EL (cell line): ENCODE data around the gene SYCP2L.
"Not testable (repeated sequence)": the region's sequence is repeated elsewhere in the genome, so short reads cannot be mapped to it uniquely, and the experiment has no call there.

Source experiments
- DNase-seq: peaks from one replicate; pipeline ENCODE4 v3.0.0-alpha.2; 2016

SYCP2L gene

DNA sequence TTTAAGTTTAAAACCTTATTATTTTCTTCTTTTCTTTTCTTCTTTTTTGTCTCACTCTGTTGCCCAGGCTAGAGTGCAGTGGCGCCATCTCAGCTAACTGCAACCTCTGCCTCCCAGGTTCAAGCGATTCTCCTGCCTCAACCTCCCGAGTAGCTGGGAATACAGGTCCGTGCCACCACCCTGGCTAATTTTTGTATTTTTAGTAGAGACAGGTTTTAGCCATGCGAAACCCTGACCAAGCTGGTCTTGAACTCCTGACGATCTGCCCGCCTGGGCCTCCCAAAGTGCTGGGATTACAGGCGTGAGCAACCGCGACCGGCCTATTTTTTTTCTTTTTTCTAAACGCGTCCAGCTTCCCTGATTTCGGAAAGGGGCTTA is 4.6 kb upstream of the SYCP2L start:
- DNase-seq = not testable (repeated sequence)

- no peak for DNase-seq
Observed at GRCh38 chr6:10882657-10883171, 4.1 kb upstream of the SYCP2L start.

- no peak for DNase-seq
Observed at GRCh38 chr6:10883312-10884244, 3.3 kb upstream of the SYCP2L start.

DNA sequence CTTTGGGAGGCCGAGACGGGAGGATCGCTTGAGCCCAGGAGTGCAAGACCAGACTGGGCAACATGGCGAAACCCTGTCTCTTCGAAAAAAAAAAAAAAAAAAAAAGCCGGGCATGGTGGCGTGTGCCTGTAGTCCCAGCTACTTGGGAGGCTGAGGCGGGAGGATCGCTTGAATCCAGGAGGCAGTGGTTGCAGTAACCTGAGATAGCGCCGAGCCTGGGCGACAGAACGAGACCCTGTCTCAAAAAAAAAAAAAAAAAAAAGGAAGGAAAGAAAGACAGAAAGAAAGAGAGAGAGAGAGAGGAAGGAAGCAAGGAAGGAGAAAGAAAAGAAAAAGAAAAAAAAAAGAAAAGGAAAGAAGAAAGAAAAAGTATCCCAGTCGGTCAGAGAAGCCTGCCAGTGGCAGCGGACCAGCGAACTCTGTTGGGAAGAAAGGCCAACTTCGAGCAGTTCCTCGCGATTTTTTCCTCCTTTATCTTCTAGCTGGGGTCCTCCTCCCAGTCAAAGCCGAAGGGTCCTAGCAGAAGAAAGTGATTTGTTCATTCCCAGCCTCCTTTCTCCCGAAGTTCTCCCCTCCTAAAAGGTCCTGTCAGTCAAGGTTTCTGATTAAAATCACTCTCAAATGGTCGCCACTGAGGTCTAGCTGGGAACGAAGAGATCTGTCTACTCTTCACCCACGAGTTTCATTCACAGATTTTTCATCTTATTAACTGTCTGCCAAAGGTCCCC is 2.4 kb upstream of the SYCP2L start:
- DNase-seq = no peak

DNA sequence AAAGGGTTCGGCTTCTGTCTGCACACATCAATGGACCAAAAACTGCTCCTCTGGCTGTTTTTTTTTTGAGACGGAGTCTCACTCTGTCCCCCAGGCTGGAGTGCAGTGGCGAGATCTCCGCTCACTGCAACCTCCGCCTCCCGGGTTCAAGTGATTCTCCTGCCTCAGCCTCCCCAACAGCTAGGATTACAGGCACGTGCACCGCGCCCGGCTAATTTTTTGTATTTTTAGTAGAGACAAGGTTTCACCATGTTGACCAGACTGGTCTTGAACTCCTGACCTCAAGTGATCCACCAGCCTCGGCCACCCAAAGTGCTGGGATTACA is 524 bp upstream of the SYCP2L start:
- DNase-seq = not testable (repeated sequence)

DNA sequence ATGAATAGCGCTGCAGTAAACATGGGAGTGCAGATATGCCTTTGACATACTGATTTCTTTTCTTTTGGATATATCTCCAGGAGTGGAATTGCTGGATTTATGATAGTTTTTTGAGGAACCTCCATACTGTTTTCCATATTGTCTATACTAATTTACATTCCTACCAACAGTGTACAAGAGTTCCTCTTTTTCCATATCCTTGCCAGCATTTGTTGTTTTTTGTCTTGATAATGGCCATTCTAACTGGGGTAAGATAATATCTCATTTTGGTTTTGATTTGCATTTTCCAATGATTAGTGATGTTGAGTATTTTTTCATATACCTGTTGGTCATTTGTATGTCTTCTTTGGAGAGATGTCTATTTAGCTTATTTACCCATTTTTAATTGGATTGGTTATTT is 3.3 kb downstream of the SYCP2L start:
- no peak for DNase-seq

GRCh38 chr6:10891960-10892359 is 5.1 kb downstream of the SYCP2L start:
- DNase-seq = no peak

DNA sequence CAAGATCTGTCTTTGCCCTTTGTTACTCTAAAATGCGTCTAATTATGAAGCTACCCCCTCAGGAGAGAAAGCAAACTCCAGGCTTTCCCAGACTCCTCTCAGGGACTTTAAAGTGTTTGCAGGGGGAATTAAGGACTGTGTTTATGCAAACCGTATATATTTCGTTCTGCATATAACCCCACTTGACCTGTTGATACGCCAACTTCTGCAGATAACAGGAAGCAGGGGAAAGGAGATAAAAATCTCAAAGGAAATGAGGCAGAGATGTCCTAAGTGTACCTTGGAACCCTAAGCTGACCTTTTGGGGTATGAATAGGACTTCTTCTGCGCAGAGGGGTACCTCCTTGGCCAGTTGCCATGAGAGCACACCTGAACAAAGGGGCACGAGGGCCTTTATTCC is 8.1 kb downstream of the SYCP2L start:
- no peak for DNase-seq

DNA sequence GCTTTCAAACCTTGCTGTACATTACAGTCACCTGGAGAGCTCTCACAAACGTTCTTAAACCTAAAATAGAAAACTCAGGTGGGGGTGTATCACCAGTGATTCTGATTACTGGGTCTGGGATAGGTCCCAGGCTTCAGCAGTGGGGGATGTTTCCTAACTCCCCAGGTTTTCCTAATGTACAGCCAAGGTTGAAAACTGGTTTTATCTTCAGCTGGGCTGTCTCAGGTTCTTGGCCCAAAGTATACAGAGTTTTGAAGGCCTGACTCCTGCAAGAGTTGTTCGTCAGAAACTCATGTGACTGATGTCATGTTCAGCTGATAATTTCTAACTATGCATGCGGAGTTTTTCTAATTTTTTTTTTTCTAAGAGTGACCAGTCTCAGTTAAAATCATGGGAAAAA is 9.8 kb downstream of the SYCP2L start:
- DNase-seq = no peak

- DNase-seq = no peak
Observed at GRCh38 chr6:10901770-10902169, 14.9 kb downstream of the SYCP2L start.

- no peak for DNase-seq
Observed at GRCh38 chr6:10904015-10904414, 17.2 kb downstream of the SYCP2L start.

DNA sequence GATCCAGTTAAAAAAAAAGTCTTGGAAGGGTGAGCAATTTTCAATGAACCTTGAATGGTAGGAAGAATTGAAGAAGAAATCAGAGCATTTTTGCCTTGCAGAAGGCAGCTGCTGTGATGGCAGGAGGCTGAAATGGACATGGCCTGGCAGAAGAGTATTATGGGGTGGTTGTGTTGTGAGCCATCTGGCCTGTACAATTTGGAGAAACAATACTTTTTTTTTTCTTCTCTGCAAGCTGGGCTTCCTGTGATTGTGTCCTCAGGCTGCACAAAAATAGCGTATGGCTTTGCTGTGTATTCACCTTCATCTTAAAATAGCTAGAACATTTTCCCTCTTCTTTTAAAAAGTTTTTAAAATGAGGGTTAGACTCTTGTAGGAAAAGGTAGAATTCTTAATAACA is 21.4 kb downstream of the SYCP2L start:
- DNase-seq = no peak

GRCh38 chr6:10919520-10919919 is 32.7 kb downstream of the SYCP2L start:
- DNase-seq = not testable (repeated sequence)

- DNase-seq = no peak
Observed at GRCh38 chr6:10933126-10933525, 46.3 kb downstream of the SYCP2L start.

- no peak for DNase-seq
Observed at GRCh38 chr6:10939840-10940239, 53.0 kb downstream of the SYCP2L start.

- DNase-seq = no peak
Observed at GRCh38 chr6:10945845-10946244, 59.0 kb downstream of the SYCP2L start.

DNA sequence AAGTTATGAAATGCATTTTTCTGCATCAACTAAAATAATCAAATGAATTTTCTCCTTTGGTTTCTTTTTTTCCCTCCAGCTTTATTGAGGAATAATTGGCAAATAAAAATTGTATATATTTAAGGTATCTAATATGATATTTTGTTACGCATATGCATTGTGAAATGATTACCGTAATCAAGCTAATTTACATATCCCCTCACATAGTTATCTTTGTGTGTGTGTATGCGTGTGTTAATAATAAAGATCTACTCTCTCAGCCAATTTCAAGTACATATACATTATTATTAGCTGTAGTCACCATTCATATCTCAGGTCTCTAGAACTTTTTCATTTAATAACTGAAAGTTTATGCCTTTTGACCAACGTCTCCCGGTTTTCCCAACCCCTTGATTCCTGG is 61.1 kb downstream of the SYCP2L start:
- no peak for DNase-seq

- no peak for DNase-seq
Observed at GRCh38 chr6:10949579-10950490, 63.0 kb downstream of the SYCP2L start.

DNA sequence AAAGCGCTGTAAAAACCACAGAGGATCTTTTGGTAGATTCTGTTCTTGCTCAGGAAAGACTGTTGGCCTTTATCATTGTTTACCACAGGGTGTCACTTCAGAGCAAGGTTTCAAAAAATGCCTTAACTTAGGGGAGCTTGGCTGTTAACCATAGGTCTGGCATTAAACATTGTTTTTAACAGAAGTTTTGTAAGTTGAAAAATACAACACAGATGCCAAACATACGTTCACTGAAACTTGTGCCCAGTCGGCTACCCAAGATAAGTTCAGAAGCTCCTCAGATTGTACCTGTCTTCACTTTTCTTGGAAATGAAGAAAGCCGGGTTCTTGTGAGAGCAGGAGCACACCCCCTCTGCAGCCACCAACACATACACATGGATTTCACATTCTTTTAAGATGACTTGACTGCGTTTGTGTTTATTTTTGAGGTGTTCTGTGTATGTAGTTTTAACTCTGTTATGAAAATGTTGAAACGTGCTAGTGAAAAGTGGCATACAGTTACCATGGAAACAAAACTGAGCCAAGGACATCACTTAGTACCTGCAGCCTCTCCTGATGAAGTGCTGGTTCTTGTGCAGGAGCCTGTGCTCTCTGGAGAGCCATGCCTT is 64.9 kb downstream of the SYCP2L start:
- DNase-seq = peak; percentile 82

DNA sequence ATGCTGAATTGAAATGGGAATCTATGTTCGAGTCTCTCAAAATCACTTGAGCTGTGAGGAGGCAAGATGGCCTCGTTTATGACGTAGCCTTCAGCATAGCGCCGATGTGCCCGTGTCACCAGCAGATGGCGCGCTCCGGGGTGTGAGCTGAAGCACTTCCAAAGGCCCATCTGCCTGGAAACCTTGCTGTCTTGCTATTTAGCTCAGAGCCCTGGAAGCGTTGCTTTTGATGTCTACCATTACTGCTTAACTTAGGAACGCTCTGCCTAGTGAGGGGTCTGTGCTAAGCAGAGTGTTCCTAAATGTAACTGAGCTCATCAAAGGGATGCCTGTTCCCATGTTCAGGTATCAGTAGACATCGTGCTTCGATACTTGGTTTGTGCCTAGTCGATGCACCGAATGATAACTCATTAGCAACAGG is 67.7 kb downstream of the SYCP2L start:
- DNase-seq = peak; percentile 80

DNA sequence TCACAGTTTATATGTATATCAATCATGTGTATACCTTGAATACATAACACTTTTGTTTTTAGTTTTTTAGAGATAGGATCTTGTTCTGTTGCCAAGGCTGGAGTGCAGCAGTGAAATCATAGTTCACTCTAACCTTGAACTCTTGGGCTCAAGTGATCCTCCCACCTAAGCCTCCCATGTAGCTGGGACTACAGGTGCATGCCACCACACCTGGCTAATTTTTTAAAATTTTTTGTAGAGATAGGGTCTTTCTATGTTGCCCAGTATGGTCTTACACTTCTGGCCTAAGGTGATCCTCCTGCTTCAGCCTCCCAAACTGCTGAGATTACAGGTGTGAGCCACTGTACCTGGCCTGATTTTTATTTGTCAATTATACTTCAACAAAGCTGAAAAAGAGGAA is 69.9 kb downstream of the SYCP2L start:
- no peak for DNase-seq

DNA sequence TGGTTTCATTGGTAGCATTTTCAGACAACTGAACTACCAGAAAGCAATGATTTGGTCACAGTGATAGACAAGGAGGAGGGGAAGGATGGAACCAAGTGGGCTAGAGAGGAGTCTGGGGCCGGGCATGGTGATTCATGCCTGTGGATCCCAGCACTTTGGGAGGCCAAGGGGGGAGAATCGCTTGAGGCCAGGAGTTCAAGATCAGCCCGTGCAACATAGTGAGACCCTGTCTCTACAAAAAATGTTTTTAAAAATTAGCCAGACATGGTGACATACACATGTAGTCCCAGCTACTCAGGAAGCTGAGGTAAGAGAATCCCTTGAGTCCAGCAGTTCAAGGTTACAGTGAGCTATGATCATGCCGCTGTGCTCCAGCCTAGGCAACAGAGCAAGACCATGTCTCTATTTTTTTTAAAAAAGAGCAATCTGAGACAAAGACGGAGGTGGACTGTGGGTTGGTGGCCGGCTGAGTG is 70.6 kb downstream of the SYCP2L start:
- DNase-seq = no peak
